ENCODE data around the gene BPIFA1. TPM values are rescaled to one million over a fixed set of nuclear protein-coding genes. Genes with fewer than 3 reads are reported as not detected.

The BPIFA1 gene
- total RNA-seq, 4 donors from 2014 or later: not detected

GRCh38 chr20:33231237-33231636 lies 4.6 kb upstream of the BPIFA1 start:
- peaks cover 0 to 8% of the 10 kb centered on the region in 2 donors for H3K27me3 ChIP-seq
- no peak for DNase-seq (ENCODE audit: low spot score in 2 of 2)
- no peaks in the 10 kb centered on the region for H3K36me3 ChIP-seq
- 70% methylated on average over 7 of the region's 7 CpGs for WGBS, 2 donors
- no peak overlapping the region for H3K27ac ChIP-seq
- TF ChIP-seq POLR2A (IDR thresholded peaks at IDR 0.05) (no peak), CTCF (IDR thresholded peaks at IDR 0.05) (no peak), EP300 (IDR thresholded peaks at IDR 0.05) (no peak)
- H3K4me1 ChIP-seq: no peaks in the 10 kb centered on the region
- no peaks in the 10 kb centered on the region for H3K9me3 ChIP-seq
- H3K4me3 ChIP-seq: no peak overlapping the region

- H3K9me3 ChIP-seq: no peaks in the 10 kb centered on the region
- WGBS, 2 donors: 29 to 45% methylated on average over 2 of the region's 2 CpGs
These were observed 3.2 kb upstream of the BPIFA1 start for GRCh38 chr20:33232486-33233072.

GRCh38 chr20:33233129-33233774 lies 2.5 kb upstream of the BPIFA1 start:
- DNase-seq (ENCODE audit: low spot score in 2 of 2): no peak
- Histone ChIP-seq H3K4me1 (no peaks in the 10 kb centered on the region), H3K4me3 (no peak overlapping the region), H3K36me3 (no peaks in the 10 kb centered on the region), H3K9me3 (no peaks in the 10 kb centered on the region), H3K27ac (no peak overlapping the region), H3K27me3 (peaks cover 0 to 8% of the 10 kb centered on the region in 2 donors)
- TF ChIP-seq CTCF (IDR thresholded peaks at IDR 0.05): no peak
- TF ChIP-seq EP300 (IDR thresholded peaks at IDR 0.05): no peak
- WGBS, 2 donors: 36 to 37% methylated on average over 5 of the region's 5 CpGs

More at GRCh38 chr20:33232486-33233072, 3.2 kb upstream of the BPIFA1 start:
- no peak for DNase-seq (ENCODE audit: low spot score in 2 of 2)
- Histone ChIP-seq H3K36me3 (no peaks in the 10 kb centered on the region), H3K4me1 (no peaks in the 10 kb centered on the region), H3K4me3 (no peak overlapping the region), H3K27me3 (peaks cover 0 to 8% of the 10 kb centered on the region in 2 donors), H3K27ac (no peak overlapping the region)
- TF ChIP-seq EP300 (IDR thresholded peaks at IDR 0.05) (no peak), POLR2A (IDR thresholded peaks at IDR 0.05) (no peak), CTCF (IDR thresholded peaks at IDR 0.05) (no peak)

- 91 to 93% methylated on average over 2 of the region's 2 CpGs for WGBS, 2 donors
- Histone ChIP-seq H3K27me3 (peaks cover 0 to 8% of the 10 kb centered on the region in 2 donors), H3K4me1 (no peaks in the 10 kb centered on the region), H3K36me3 (no peaks in the 10 kb centered on the region), H3K27ac (no peak overlapping the region), H3K9me3 (no peaks in the 10 kb centered on the region), H3K4me3 (no peak overlapping the region)
- TF ChIP-seq CTCF (IDR thresholded peaks at IDR 0.05): no peak
- TF ChIP-seq POLR2A (IDR thresholded peaks at IDR 0.05): no peak
- TF ChIP-seq EP300 (IDR thresholded peaks at IDR 0.05): no peak
- DNase-seq (ENCODE audit: low spot score in 2 of 2): no peak
These were observed 1.7 kb upstream of the BPIFA1 start for GRCh38 chr20:33234050-33234449.

GRCh38 chr20:33236351-33236750 lies 555 bp downstream of the BPIFA1 start:
- Histone ChIP-seq H3K9me3 (no peaks in the 10 kb centered on the region), H3K36me3 (no peaks in the 10 kb centered on the region), H3K27me3 (peaks cover 0 to 8% of the 10 kb centered on the region in 2 donors), H3K4me1 (no peaks in the 10 kb centered on the region), H3K4me3 (no peak overlapping the region), H3K27ac (no peak overlapping the region)
- TF ChIP-seq EP300 (IDR thresholded peaks at IDR 0.05) (no peak), POLR2A (IDR thresholded peaks at IDR 0.05) (no peak), CTCF (IDR thresholded peaks at IDR 0.05) (no peak)
- 87 to 90% methylated on average over 1 of the region's 1 CpG for WGBS, 2 donors
- no peak for DNase-seq (ENCODE audit: low spot score in 2 of 2)

All from tibial nerve (tissue), 4 donors.